MM.1S (cell line): ENCODE data around the gene PPIF.

Experiments
- DNase-seq: peaks from one replicate; pipeline ENCODE4 v3.0.0-alpha.2; 2015
- H2AFZ ChIP-seq: fragments of 300-600 bp; sonication (generic); 2 replicates; pipeline ENCODE4 v1.6.0; 2016; ENCODE audit warnings: antibody characterized with exemption, low read length
- H3F3A ChIP-seq: fragments of 300-600 bp; sonication (generic); 2 replicates; pipeline ENCODE4 v1.6.1; 2016; ENCODE audit warnings: mild to moderate bottlenecking, antibody characterized with exemption, low read length, moderate library complexity, mixed read lengths; ENCODE audit not compliant: insufficient read depth
- H3K27ac ChIP-seq: fragments of 300-600 bp; sonication (generic); 2 replicates; pipeline ENCODE4 v1.5.1; 2016; ENCODE audit warnings: mild to moderate bottlenecking, low read length
- H3K27me3 ChIP-seq: fragments of 300-600 bp; sonication (generic); replicated peaks from 2 replicates; pipeline ENCODE4 v1.6.0; 2016; ENCODE audit warnings: low read length; ENCODE audit not compliant: insufficient read depth
- H3K36me3 ChIP-seq: fragments of 300-600 bp; sonication (generic); replicated peaks from 2 replicates; pipeline ENCODE4 v1.6.1; 2016; ENCODE audit warnings: mild to moderate bottlenecking, low read length, mixed read lengths; ENCODE audit not compliant: insufficient read depth
- H3K4me1 ChIP-seq: fragments of 300-600 bp; sonication (generic); 2 replicates; pipeline ENCODE4 v1.6.1; 2016; ENCODE audit warnings: low read length, mixed read lengths
- H3K4me2 ChIP-seq: fragments of 300-600 bp; sonication (generic); 2 replicates; pipeline ENCODE4 v1.6.0; 2016; ENCODE audit warnings: low read depth, low read length
- H3K4me3 ChIP-seq: fragments of 300-600 bp; sonication (generic); 2 replicates; pipeline ENCODE4 v1.5.1; 2016; ENCODE audit warnings: low read length, mixed read lengths
- H3K79me2 ChIP-seq: fragments of 300-600 bp; sonication (generic); 2 replicates; pipeline ENCODE4 v1.6.1; 2016; ENCODE audit warnings: mixed run types, low read length, mixed read lengths
- H3K9ac ChIP-seq: fragments of 300-600 bp; sonication (generic); 2 replicates; pipeline ENCODE4 v1.6.1; 2016; ENCODE audit warnings: low read length, mixed read lengths
- H3K9me2 ChIP-seq: fragments of 300-600 bp; sonication (generic); replicated peaks from 2 replicates; pipeline ENCODE4 v1.6.1; 2016; ENCODE audit warnings: mild to moderate bottlenecking, low read length, mixed read lengths; ENCODE audit not compliant: insufficient read depth
- H3K9me3 ChIP-seq: fragments of 300-600 bp; sonication (generic); replicated peaks from 2 replicates; pipeline ENCODE4 v1.6.1; 2016; ENCODE audit warnings: mild to moderate bottlenecking, low read length, mixed read lengths; ENCODE audit not compliant: insufficient read depth
- H4K20me1 ChIP-seq: fragments of 300-600 bp; sonication (generic); 2 replicates; pipeline ENCODE4 v1.6.1; 2016; ENCODE audit warnings: mild to moderate bottlenecking, low read length, moderate library complexity, mixed read lengths; ENCODE audit not compliant: insufficient read depth
- EZH2 ChIP-seq: fragments of 300-600 bp; sonication (generic); optimal IDR thresholded peaks from 2 replicates; pipeline ENCODE3; 2017; ENCODE audit warnings: low read depth, mild to moderate bottlenecking, antibody characterized with exemption, low read length, mixed read lengths
- EZH2phosphoT487 ChIP-seq: fragments of 300-600 bp; sonication (generic); IDR thresholded peaks from 2 replicates; pipeline ENCODE4 v1.6.1; 2018; ENCODE audit warnings: antibody characterized with exemption, low read length
- TF ChIP-seq, protein P1 (sequence below): fragments of 300-600 bp; sonication (generic); IDR thresholded peaks from 2 replicates; pipeline ENCODE4 v1.5.1; 2016; ENCODE audit warnings: antibody characterized with exemption, low read length, mixed read lengths

Gene PPIF

DNA sequence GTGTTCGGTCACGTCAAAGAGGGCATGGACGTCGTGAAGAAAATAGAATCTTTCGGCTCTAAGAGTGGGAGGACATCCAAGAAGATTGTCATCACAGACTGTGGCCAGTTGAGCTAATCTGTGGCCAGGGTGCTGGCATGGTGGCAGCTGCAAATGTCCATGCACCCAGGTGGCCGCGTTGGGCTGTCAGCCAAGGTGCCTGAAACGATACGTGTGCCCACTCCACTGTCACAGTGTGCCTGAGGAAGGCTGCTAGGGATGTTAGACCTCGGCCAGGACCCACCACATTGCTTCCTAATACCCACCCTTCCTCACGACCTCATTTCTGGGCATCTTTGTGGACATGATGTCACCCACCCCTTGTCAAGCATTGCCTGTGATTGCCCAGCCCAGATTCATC is 6.5 kb downstream of the PPIF start:
- Histone ChIP-seq H3K4me3 (no peak overlapping the region), H2AFZ (no peak overlapping the region), H3K27ac (no peak overlapping the region), H3K4me2 (no peak overlapping the region), H3K79me2 (peaks cover 65% of the 10 kb centered on the region), H3K9me3 (no peaks in the 10 kb centered on the region), H4K20me1 (peaks cover 34% of the 10 kb centered on the region), H3K4me1 (peaks cover 16% of the 10 kb centered on the region), H3K9ac (no peak overlapping the region), H3K9me2 (no peaks in the 10 kb centered on the region), H3F3A (peaks cover 9% of the 10 kb centered on the region), H3K27me3 (no peaks in the 10 kb centered on the region), H3K36me3 (peaks cover 48% of the 10 kb centered on the region)
- DNase-seq: no peak
- no peak for TF ChIP-seq EZH2phosphoT487
- no peak for TF ChIP-seq EZH2
- TF ChIP-seq, protein P1, sequence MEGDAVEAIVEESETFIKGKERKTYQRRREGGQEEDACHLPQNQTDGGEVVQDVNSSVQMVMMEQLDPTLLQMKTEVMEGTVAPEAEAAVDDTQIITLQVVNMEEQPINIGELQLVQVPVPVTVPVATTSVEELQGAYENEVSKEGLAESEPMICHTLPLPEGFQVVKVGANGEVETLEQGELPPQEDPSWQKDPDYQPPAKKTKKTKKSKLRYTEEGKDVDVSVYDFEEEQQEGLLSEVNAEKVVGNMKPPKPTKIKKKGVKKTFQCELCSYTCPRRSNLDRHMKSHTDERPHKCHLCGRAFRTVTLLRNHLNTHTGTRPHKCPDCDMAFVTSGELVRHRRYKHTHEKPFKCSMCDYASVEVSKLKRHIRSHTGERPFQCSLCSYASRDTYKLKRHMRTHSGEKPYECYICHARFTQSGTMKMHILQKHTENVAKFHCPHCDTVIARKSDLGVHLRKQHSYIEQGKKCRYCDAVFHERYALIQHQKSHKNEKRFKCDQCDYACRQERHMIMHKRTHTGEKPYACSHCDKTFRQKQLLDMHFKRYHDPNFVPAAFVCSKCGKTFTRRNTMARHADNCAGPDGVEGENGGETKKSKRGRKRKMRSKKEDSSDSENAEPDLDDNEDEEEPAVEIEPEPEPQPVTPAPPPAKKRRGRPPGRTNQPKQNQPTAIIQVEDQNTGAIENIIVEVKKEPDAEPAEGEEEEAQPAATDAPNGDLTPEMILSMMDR: no peak

DNA sequence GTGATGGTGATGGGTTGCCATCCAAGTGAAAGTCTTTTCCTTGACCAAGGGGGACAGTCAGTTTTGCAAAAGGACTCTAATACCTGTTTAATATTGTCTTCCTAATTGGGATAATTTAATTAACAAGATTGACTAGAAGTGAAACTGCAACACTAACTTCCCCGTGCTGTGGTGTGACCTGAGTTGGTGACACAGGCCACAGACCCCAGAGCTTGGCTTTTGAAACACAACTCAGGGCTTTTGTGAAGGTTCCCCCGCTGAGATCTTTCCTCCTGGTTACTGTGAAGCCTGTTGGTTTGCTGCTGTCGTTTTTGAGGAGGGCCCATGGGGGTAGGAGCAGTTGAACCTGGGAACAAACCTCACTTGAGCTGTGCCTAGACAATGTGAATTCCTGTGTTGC is 6.9 kb downstream of the PPIF start:
- Histone ChIP-seq H3K9ac (no peak overlapping the region), H4K20me1 (peaks cover 30% of the 10 kb centered on the region), H3F3A (peaks cover 9% of the 10 kb centered on the region), H3K27me3 (no peaks in the 10 kb centered on the region), H3K79me2 (peaks cover 60% of the 10 kb centered on the region), H3K27ac (no peak overlapping the region), H3K36me3 (peaks cover 46% of the 10 kb centered on the region), H3K4me3 (no peak overlapping the region), H3K4me1 (peaks cover 11% of the 10 kb centered on the region), H3K4me2 (no peak overlapping the region), H3K9me2 (no peaks in the 10 kb centered on the region), H3K9me3 (no peaks in the 10 kb centered on the region), H2AFZ (no peak overlapping the region)
- DNase-seq: no peak
- TF ChIP-seq, protein P1: no peak
- TF ChIP-seq EZH2phosphoT487 (no peak), EZH2 (no peak)

DNA sequence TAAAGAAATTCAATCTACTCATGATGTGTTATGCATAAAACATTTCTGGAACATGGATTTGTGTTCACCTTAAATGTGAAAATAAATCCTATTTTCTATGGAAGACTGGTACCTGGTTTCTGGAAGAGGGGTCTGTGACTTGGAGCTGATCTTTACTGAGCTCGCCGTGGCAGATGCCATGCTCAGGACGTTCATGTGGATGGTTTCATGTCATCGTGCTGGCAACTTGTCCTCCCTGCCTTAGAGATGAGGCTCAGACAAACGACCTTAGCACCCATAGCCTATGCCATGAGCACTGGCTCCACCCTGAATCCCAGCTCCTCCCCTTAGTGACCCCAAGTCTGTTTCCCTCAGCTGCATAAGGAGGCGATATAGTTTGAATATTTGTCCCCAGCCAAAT is 7.3 kb downstream of the PPIF start:
- Histone ChIP-seq H3K36me3 (peaks cover 42% of the 10 kb centered on the region), H3K79me2 (peaks cover 56% of the 10 kb centered on the region), H3K27ac (no peak overlapping the region), H3K9me3 (no peaks in the 10 kb centered on the region), H3K4me2 (no peak overlapping the region), H4K20me1 (peaks cover 26% of the 10 kb centered on the region), H3K9me2 (no peaks in the 10 kb centered on the region), H2AFZ (no peak overlapping the region), H3K4me3 (no peak overlapping the region), H3K27me3 (no peaks in the 10 kb centered on the region), H3K4me1 (peaks cover 7% of the 10 kb centered on the region), H3F3A (peaks cover 9% of the 10 kb centered on the region), H3K9ac (no peak overlapping the region)
- no peak for TF ChIP-seq EZH2
- TF ChIP-seq, protein P1: no peak
- no peak for TF ChIP-seq EZH2phosphoT487
- no peak for DNase-seq
